HepG2 (cell line): ENCODE results near the gene NPSR1. TPM values are rescaled to one million over a fixed set of nuclear protein-coding genes. Genes with fewer than 3 reads are reported as not detected.

Experiments
- ATAD3A ChIP-seq: sonication (generic); formaldehyde crosslinking; IDR thresholded peaks from 2 replicates; pipeline ENCODE4 v1.4.0; 2020; ENCODE audit warnings: missing genetic modification reagents
- CEBPB ChIP-seq: IDR thresholded peaks from 2 replicates; pipeline ENCODE4 v1.6.1; 2011; ENCODE audit warnings: low read depth, low read length, improper control_type of control experiment, borderline replicate concordance
- CEBPG ChIP-seq: IDR thresholded peaks from 2 replicates; pipeline ENCODE4 v1.6.1; 2016
- EZH2 ChIP-seq: conservative IDR thresholded peaks from 2 replicates; pipeline ENCODE4 v1.6.1; 2012; ENCODE audit warnings: mild to moderate bottlenecking, low read depth, low read length, moderate library complexity
- GPN1 ChIP-seq: sonication (generic); formaldehyde crosslinking; IDR thresholded peaks from 2 replicates; pipeline ENCODE4 v1.5.1; 2020; ENCODE audit warnings: missing genetic modification reagents, borderline replicate concordance
- MAFF ChIP-seq: IDR thresholded peaks from 2 replicates; pipeline ENCODE4 v1.6.1; 2011; ENCODE audit warnings: low read depth, low read length, improper control_type of control experiment
- MAFK ChIP-seq, 2 experiments: IDR thresholded peaks in 1 of 2; conservative IDR thresholded peaks in 1 of 2; 2 replicates each; pipeline ENCODE4 v1.6.1; 2011; ENCODE audit warnings: improper control_type of control experiment in 2 of 2, low read length in 2 of 2
- NFE2 ChIP-seq: sonication (generic); formaldehyde crosslinking; IDR thresholded peaks from 2 replicates; pipeline ENCODE4 v1.4.0; 2020; ENCODE audit warnings: missing genetic modification reagents
- NFYC ChIP-seq: IDR thresholded peaks from 2 replicates; pipeline ENCODE4 v1.6.1; 2016; ENCODE audit warnings: missing genetic modification reagents, missing compliant biosample characterization
- NR2F6 ChIP-seq, 2 experiments: IDR thresholded peaks; 2 replicates each; pipeline ENCODE4 v1.6.1; 2016; ENCODE audit warnings: antibody characterized with exemption in 1 of 2, mild to moderate bottlenecking in 1 of 2
- RELA ChIP-seq: sonication (generic); formaldehyde crosslinking; IDR thresholded peaks from 2 replicates; pipeline ENCODE4 v1.4.0; 2020; ENCODE audit warnings: missing genetic modification reagents
- REPIN1 ChIP-seq: sonication (generic); formaldehyde crosslinking; IDR thresholded peaks from 2 replicates; pipeline ENCODE4 v1.8.0; 2022; ENCODE audit warnings: missing genetic modification reagents, low read depth, mild to moderate bottlenecking, borderline replicate concordance
- SSRP1 ChIP-seq: IDR thresholded peaks from 2 replicates; pipeline ENCODE4 v1.6.1; 2016; ENCODE audit warnings: control low read depth
- TAF1 ChIP-seq: sonication (generic); formaldehyde crosslinking; IDR thresholded peaks from 2 replicates; pipeline ENCODE4 v1.4.0; 2020; ENCODE audit warnings: missing genetic modification reagents
- ZFX ChIP-seq: sonication (generic); formaldehyde crosslinking; IDR thresholded peaks from 2 replicates; pipeline ENCODE4 v1.4.0; 2020; ENCODE audit warnings: mild to moderate bottlenecking, low read depth, missing genetic modification reagents, moderate library complexity
- ZNF317 ChIP-seq: sonication (generic); formaldehyde crosslinking; IDR thresholded peaks from 2 replicates; pipeline ENCODE4 v1.5.0; 2020; ENCODE audit warnings: mild to moderate bottlenecking, missing genetic modification reagents
- ZNF556 ChIP-seq: sonication (generic); formaldehyde crosslinking; IDR thresholded peaks from 2 replicates; pipeline ENCODE4 v1.4.0; 2020; ENCODE audit warnings: mild to moderate bottlenecking, missing genetic modification reagents, borderline replicate concordance
- polyA plus RNA-seq, 8 experiments: library from polyadenylated mRNA; depleted of rRNA in 3 of 8; stranded (reverse) in 7 of 8; unstranded in 1 of 8; fragments of >200 nt; fragmentation: Illumina TruSeq in 4 of 8; extraction: Trizol in 4 of 8; gene quantifications; 2 replicates each; pipeline versions ENCODE4 v1.2.1 to v1.2.3, GENCODE V29; 2011 to 2016; ENCODE audit warnings: low read depth in 4 of 8, missing spikeins in 1 of 8, mixed read lengths in 1 of 8; ENCODE audit not compliant: insufficient read depth in 1 of 8
- total RNA-seq, 5 experiments: library from RNA; depleted of rRNA; stranded (reverse); fragments of >200 nt; fragmentation: Illumina TruSeq; extraction: Trizol; gene quantifications; 2 replicates each; pipeline ENCODE4 v1.2.3, GENCODE V29; 2016; ENCODE audit warnings: low read depth in 1 of 5
- TF ChIP-seq, protein P1 (sequence below): sonication (generic); formaldehyde crosslinking; IDR thresholded peaks from 2 replicates; pipeline ENCODE4 v1.5.1; 2020; ENCODE audit warnings: missing genetic modification reagents, mild to moderate bottlenecking, borderline replicate concordance
- TF ChIP-seq, protein P2 (sequence below): sonication (generic); formaldehyde crosslinking; IDR thresholded peaks from 2 replicates; pipeline ENCODE4 v1.4.0; 2020; ENCODE audit warnings: missing genetic modification reagents
- TF ChIP-seq, protein P3 (sequence below): sonication (generic); formaldehyde crosslinking; IDR thresholded peaks from 2 replicates; pipeline ENCODE4 v1.8.0; 2023; ENCODE audit warnings: mild to moderate bottlenecking, missing genetic modification reagents
- TF ChIP-seq, protein P4 (sequence below): conservative IDR thresholded peaks from 2 replicates; pipeline ENCODE4 v1.6.1; 2018; ENCODE audit warnings: missing genetic modification reagents
- TF ChIP-seq, protein P5 (sequence below): sonication (generic); formaldehyde crosslinking; IDR thresholded peaks from 2 replicates; pipeline ENCODE4 v1.5.0; 2020; ENCODE audit warnings: mild to moderate bottlenecking, missing genetic modification reagents, moderate library complexity
- TF ChIP-seq, protein P6 (sequence below): sonication (generic); formaldehyde crosslinking; IDR thresholded peaks from 2 replicates; pipeline ENCODE4 v1.4.0; 2020; ENCODE audit warnings: missing genetic modification reagents, borderline replicate concordance

NPSR1 gene
- total and polyA plus RNA-seq, 2 of the 13 experiments (the other 11 are each of a cell fraction or from before 2014, with no cell fraction given) = not detected

DNA sequence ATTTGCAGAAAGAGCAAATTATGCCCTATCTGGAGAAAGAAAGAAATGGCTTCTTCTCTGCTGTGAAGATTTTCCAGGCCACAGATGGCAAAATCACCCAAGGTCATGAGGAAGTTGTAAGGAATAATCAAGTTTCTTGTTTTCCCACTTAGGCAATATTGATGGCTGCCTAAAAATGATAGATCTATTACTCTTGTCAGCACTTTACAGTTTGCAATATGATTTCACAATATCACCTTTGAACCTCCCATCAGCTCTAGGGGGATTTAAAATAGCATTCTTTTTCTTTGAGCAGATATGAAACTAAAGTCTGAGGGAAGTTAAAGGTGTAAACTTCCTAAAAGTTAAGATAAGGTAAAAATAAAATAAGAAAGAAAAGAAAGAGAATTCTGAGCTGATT lies 6.7 kb downstream of the NPSR1 start (continued):
- TF ChIP-seq, protein P1, sequence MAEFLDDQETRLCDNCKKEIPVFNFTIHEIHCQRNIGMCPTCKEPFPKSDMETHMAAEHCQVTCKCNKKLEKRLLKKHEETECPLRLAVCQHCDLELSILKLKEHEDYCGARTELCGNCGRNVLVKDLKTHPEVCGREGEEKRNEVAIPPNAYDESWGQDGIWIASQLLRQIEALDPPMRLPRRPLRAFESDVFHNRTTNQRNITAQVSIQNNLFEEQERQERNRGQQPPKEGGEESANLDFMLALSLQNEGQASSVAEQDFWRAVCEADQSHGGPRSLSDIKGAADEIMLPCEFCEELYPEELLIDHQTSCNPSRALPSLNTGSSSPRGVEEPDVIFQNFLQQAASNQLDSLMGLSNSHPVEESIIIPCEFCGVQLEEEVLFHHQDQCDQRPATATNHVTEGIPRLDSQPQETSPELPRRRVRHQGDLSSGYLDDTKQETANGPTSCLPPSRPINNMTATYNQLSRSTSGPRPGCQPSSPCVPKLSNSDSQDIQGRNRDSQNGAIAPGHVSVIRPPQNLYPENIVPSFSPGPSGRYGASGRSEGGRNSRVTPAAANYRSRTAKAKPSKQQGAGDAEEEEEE (CRISPR knock-in tag) = no peak
- TF ChIP-seq ZNF556 (CRISPR knock-in tag) = no peak
- TF ChIP-seq, protein P2, sequence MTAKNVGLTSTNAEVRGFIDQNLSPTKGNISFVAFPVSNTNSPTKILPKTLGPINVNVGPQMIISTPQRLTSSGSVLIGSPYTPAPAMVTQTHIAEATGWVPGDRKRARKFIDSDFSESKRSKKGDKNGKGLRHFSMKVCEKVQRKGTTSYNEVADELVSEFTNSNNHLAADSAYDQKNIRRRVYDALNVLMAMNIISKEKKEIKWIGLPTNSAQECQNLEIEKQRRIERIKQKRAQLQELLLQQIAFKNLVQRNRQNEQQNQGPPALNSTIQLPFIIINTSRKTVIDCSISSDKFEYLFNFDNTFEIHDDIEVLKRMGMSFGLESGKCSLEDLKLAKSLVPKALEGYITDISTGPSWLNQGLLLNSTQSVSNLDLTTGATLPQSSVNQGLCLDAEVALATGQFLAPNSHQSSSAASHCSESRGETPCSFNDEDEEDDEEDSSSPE = no peak
- TF ChIP-seq ZNF317 (CRISPR knock-in tag) = no peak
- peak; percentile 52 for TF ChIP-seq CEBPG (CRISPR knock-in tag)
- TF ChIP-seq REPIN1 (CRISPR knock-in tag) = no peak
- TF ChIP-seq, protein P3, sequence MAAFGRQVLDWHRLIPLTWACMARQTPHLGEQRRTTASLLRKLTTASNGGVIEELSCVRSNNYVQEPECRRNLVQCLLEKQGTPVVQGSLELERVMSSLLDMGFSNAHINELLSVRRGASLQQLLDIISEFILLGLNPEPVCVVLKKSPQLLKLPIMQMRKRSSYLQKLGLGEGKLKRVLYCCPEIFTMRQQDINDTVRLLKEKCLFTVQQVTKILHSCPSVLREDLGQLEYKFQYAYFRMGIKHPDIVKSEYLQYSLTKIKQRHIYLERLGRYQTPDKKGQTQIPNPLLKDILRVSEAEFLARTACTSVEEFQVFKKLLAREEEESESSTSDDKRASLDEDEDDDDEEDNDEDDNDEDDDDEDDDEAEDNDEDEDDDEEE (CRISPR knock-in tag) = no peak
- TF ChIP-seq, protein P4, sequence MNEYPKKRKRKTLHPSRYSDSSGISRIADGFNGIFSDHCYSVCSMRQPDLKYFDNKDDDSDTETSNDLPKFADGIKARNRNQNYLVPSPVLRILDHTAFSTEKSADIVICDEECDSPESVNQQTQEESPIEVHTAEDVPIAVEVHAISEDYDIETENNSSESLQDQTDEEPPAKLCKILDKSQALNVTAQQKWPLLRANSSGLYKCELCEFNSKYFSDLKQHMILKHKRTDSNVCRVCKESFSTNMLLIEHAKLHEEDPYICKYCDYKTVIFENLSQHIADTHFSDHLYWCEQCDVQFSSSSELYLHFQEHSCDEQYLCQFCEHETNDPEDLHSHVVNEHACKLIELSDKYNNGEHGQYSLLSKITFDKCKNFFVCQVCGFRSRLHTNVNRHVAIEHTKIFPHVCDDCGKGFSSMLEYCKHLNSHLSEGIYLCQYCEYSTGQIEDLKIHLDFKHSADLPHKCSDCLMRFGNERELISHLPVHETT (CRISPR knock-in tag) = no peak
- no peak for TF ChIP-seq SSRP1 (CRISPR knock-in tag)
- TF ChIP-seq ZFX = no peak
- no peak for TF ChIP-seq TAF1 (CRISPR knock-in tag)
- TF ChIP-seq, protein P5, sequence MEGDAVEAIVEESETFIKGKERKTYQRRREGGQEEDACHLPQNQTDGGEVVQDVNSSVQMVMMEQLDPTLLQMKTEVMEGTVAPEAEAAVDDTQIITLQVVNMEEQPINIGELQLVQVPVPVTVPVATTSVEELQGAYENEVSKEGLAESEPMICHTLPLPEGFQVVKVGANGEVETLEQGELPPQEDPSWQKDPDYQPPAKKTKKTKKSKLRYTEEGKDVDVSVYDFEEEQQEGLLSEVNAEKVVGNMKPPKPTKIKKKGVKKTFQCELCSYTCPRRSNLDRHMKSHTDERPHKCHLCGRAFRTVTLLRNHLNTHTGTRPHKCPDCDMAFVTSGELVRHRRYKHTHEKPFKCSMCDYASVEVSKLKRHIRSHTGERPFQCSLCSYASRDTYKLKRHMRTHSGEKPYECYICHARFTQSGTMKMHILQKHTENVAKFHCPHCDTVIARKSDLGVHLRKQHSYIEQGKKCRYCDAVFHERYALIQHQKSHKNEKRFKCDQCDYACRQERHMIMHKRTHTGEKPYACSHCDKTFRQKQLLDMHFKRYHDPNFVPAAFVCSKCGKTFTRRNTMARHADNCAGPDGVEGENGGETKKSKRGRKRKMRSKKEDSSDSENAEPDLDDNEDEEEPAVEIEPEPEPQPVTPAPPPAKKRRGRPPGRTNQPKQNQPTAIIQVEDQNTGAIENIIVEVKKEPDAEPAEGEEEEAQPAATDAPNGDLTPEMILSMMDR = no peak
- TF ChIP-seq NFYC (CRISPR knock-in tag) = no peak
- no peak for TF ChIP-seq NFE2
- no peak for TF ChIP-seq GPN1
- peak; percentile 78 for TF ChIP-seq CEBPB
- 0 out of 2 replicates have a peak, but pooled peaks have one; percentile 29 for TF ChIP-seq MAFF
- TF ChIP-seq RELA (CRISPR knock-in tag) = no peak
- TF ChIP-seq EZH2 = no peak
- no peak for TF ChIP-seq NR2F6 (IDR thresholded peaks at IDR 0.05)
- TF ChIP-seq NR2F6 (CRISPR knock-in tag; IDR thresholded peaks at IDR 0.05) = no peak
- TF ChIP-seq, protein P6, sequence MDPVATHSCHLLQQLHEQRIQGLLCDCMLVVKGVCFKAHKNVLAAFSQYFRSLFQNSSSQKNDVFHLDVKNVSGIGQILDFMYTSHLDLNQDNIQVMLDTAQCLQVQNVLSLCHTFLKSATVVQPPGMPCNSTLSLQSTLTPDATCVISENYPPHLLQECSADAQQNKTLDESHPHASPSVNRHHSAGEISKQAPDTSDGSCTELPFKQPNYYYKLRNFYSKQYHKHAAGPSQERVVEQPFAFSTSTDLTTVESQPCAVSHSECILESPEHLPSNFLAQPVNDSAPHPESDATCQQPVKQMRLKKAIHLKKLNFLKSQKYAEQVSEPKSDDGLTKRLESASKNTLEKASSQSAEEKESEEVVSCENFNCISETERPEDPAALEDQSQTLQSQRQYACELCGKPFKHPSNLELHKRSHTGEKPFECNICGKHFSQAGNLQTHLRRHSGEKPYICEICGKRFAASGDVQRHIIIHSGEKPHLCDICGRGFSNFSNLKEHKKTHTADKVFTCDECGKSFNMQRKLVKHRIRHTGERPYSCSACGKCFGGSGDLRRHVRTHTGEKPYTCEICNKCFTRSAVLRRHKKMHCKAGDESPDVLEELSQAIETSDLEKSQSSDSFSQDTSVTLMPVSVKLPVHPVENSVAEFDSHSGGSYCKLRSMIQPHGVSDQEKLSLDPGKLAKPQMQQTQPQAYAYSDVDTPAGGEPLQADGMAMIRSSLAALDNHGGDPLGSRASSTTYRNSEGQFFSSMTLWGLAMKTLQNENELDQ (CRISPR knock-in tag) = no peak
- no peak for TF ChIP-seq ATAD3A (CRISPR knock-in tag)
- peak; percentile 49 to 52; a peak in 3 of 4 replicates for TF ChIP-seq MAFK (conservative IDR thresholded peaks at IDR 0.05 in 1 of 2, IDR thresholded peaks at IDR 0.05 in 1 of 2; ENCODE audit: low read length in 2 of 2)
